K562 (cell line): Measurements from ENCODE around the gene S100A2.

Experiments used
- EZH2 ChIP-seq: IDR thresholded peaks from 2 replicates; pipeline ENCODE4 v1.6.1; 2012; ENCODE audit warnings: low read depth, mild to moderate bottlenecking, inconsistent platforms, low read length, borderline replicate concordance
- FIP1L1 ChIP-seq: fragments of 200-400 bp; formaldehyde crosslinking; IDR thresholded peaks from 2 replicates; pipeline ENCODE4 v1.6.1; 2018; ENCODE audit warnings: mild to moderate bottlenecking, low read depth, low read length; ENCODE audit not compliant: poor library complexity, severe bottlenecking
- FOXP1 ChIP-seq: sonication (generic); formaldehyde crosslinking; IDR thresholded peaks from 2 replicates; pipeline ENCODE4 v1.8.0; 2022; ENCODE audit warnings: mild to moderate bottlenecking, missing genetic modification reagents
- MAFK ChIP-seq: IDR thresholded peaks from 2 replicates; pipeline ENCODE4 v1.6.1; 2011; ENCODE audit warnings: low read length, improper control_type of control experiment
- SRF ChIP-seq, 2 experiments: fragments of 250-450, 450-650 bp in 1 of 2; sonication (Bioruptor Pico) in 1 of 2; sonication (generic) in 1 of 2; formaldehyde crosslinking; IDR thresholded peaks; 2 replicates each; pipeline versions ENCODE4 v1.5.0 to v1.5.1; 2020 to 2022; ENCODE audit warnings: mild to moderate bottlenecking in 1 of 2, missing genetic modification reagents in 1 of 2
- ZNF311 ChIP-seq: fragments of 250-450 bp; sonication (Bioruptor Pico); IDR thresholded peaks from 2 replicates; pipeline ENCODE4 v1.4.0; 2020; ENCODE audit warnings: mild to moderate bottlenecking, moderate library complexity
- TF ChIP-seq, protein P1 (sequence below): IDR thresholded peaks from 3 replicates; pipeline ENCODE4 v1.6.1; 2011; ENCODE audit warnings: borderline replicate concordance, mild to moderate bottlenecking, moderate library complexity; ENCODE audit not compliant: insufficient read length; ENCODE audit errors: extremely low read depth
- TF ChIP-seq, protein P2 (sequence below): sonication (generic); formaldehyde crosslinking; IDR thresholded peaks from 2 replicates; pipeline ENCODE4 v1.5.0; 2020; ENCODE audit warnings: missing genetic modification reagents
- TF ChIP-seq, protein P3 (sequence below), 3 experiments: IDR thresholded peaks in 2 of 3; conservative IDR thresholded peaks in 1 of 3; 2 replicates each; pipeline ENCODE4 v1.5.1; 2011 to 2012; ENCODE audit warnings: low read length in 3 of 3, mild to moderate bottlenecking in 3 of 3, control low read depth in 2 of 3, improper control_type of control experiment in 1 of 3, inconsistent platforms in 1 of 3, low read depth in 1 of 3, mixed read lengths in 1 of 3, moderate library complexity in 1 of 3; ENCODE audit not compliant: insufficient read depth in 2 of 3

DNA sequence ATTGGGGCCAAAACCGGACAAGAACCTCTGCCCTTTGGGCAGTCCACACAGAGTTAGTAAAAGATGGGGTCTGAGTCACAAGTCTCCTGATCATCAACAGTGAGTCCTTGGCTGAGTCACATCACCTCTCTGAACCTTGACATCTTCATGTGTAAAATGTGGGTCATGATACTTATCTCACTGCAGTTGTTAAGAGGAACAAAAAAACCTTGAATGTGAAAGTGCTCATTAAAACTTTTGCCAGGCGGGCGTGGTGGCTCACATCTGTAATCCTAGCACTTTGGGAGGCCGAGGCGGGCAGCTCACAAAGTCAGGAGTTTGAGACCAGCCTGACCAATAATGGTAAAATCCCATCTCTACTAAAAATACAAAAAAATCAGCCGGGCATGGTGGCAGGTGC lies 31.6 kb upstream of the S100A2 start:
- TF ChIP-seq FOXP1 (CRISPR knock-in tag) (no peak), FIP1L1 (no peak), EZH2 (no peak), ZNF311 (no peak), MAFK (no peak), SRF (CRISPR knock-in tag; IDR thresholded peaks at IDR 0.05) (no peak)
- TF ChIP-seq, protein P1, sequence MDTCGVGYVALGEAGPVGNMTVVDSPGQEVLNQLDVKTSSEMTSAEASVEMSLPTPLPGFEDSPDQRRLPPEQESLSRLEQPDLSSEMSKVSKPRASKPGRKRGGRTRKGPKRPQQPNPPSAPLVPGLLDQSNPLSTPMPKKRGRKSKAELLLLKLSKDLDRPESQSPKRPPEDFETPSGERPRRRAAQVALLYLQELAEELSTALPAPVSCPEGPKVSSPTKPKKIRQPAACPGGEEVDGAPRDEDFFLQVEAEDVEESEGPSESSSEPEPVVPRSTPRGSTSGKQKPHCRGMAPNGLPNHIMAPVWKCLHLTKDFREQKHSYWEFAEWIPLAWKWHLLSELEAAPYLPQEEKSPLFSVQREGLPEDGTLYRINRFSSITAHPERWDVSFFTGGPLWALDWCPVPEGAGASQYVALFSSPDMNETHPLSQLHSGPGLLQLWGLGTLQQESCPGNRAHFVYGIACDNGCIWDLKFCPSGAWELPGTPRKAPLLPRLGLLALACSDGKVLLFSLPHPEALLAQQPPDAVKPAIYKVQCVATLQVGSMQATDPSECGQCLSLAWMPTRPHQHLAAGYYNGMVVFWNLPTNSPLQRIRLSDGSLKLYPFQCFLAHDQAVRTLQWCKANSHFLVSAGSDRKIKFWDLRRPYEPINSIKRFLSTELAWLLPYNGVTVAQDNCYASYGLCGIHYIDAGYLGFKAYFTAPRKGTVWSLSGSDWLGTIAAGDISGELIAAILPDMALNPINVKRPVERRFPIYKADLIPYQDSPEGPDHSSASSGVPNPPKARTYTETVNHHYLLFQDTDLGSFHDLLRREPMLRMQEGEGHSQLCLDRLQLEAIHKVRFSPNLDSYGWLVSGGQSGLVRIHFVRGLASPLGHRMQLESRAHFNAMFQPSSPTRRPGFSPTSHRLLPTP = no peak
- TF ChIP-seq, protein P2, sequence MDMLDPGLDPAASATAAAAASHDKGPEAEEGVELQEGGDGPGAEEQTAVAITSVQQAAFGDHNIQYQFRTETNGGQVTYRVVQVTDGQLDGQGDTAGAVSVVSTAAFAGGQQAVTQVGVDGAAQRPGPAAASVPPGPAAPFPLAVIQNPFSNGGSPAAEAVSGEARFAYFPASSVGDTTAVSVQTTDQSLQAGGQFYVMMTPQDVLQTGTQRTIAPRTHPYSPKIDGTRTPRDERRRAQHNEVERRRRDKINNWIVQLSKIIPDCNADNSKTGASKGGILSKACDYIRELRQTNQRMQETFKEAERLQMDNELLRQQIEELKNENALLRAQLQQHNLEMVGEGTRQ = no peak
- TF ChIP-seq, protein P3, sequence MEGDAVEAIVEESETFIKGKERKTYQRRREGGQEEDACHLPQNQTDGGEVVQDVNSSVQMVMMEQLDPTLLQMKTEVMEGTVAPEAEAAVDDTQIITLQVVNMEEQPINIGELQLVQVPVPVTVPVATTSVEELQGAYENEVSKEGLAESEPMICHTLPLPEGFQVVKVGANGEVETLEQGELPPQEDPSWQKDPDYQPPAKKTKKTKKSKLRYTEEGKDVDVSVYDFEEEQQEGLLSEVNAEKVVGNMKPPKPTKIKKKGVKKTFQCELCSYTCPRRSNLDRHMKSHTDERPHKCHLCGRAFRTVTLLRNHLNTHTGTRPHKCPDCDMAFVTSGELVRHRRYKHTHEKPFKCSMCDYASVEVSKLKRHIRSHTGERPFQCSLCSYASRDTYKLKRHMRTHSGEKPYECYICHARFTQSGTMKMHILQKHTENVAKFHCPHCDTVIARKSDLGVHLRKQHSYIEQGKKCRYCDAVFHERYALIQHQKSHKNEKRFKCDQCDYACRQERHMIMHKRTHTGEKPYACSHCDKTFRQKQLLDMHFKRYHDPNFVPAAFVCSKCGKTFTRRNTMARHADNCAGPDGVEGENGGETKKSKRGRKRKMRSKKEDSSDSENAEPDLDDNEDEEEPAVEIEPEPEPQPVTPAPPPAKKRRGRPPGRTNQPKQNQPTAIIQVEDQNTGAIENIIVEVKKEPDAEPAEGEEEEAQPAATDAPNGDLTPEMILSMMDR (IDR thresholded peaks at IDR 0.05 in 2 of 3, conservative IDR thresholded peaks at IDR 0.05 in 1 of 3; ENCODE audit: insufficient read depth in 2 of 3, low read depth in 1 of 3, low read length in 3 of 3) = no peak
